Activated T-cell treated with anti-CD3 and anti-CD28 coated beads for 1 hour (primary cell): Measurements from ENCODE around the gene AGTR1.
"Not testable (repeated sequence)": the region's sequence is repeated elsewhere in the genome, so short reads cannot be mapped to it uniquely, and the experiment has no call there.

Source experiments
- DNase-seq: peaks from one replicate; pipeline ENCODE4 v3.0.0-alpha.2; 2020; ENCODE audit warnings: low read depth

The AGTR1 gene

GRCh38 chr3:148718982-148719862 is 21.5 kb downstream of the AGTR1 start:
- no peak for DNase-seq

DNA sequence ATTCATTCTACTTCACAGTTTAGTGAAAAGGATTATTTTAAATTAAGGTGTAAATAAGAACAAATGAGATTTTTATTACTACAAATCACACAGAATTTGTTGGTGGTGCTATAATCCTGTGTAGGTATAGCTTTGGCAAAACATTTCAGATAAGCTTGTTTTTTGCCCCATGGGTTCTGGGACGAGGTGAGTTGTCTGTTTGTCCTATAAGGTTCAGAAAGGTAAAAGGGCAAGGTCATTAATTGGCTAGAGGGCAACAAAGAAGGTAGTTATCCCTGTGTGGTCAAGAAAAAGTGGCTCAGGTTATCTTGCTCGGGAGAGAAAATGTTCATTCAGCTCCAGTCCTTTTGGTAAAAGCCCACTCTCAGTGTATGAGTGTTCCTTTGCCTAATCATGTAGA is 23.2 kb downstream of the AGTR1 start:
- no peak for DNase-seq

DNA sequence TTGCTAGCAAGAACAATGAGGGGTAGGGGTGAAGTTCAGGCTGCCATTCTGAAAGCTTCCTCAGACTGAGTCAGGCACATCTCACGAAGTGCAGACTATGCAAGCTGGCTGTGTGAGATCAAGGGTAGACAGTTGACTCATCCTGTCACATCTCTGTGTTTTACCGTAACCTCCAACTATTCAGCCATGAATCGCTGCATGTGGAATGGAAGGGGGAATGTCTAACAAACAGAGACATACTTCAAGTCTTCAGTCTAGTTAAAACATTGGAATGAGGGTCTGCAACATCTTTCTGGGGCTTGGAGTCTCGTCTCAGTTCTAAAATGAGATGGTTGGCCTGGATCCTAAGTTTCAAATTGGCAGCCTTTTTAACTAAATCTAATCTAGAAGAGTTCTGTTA is 25.9 kb downstream of the AGTR1 start:
- no peak for DNase-seq

- DNase-seq = no peak
Measured at GRCh38 chr3:148727231-148727630, 29.5 kb downstream of the AGTR1 start.

DNA sequence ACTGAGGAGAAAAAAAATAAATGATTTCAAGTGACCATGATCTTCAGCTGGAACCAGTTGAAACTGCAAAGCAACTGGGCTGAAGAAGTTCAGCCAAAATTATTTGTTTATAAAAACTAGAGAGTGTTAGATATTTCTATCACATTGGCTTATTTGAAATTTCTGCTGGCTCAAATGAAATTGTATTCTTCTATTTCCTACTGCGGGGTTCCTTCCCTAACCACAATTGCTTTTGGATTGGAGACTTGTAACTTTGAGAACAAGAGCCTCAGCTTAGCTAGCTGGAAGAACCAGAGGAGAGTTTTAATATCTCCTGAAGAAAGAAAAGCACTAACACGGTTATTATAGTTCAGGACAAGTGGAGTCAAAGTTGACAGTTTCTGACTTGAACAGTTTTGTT is 31.1 kb downstream of the AGTR1 start:
- DNase-seq = no peak

DNA sequence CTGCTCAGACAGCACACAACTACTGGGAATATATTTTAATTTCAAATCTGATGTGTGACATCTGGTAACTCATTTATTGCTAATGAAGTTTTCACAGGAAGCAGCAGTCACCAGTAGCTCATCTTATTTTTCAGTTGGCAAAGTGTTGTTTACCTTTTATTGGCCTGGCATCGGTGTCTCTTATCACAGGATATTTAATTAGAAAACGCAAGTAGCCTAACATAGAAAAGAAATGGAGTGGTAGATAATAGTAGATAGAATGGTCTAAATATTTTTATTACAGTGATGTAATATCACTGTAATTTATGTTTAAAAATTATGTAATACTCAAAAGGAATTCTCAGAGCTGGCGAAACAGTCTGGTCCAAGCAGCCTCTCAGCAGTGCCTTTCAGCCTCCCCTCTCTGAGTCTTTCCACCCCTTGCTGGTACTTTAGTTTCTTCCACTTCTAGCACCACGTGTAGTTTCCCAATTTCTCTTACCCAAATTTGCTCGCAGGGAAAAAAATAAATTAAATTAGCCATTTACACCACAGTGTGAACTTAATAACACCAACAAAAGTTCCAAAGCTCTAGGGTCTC is 31.9 kb downstream of the AGTR1 start:
- no peak for DNase-seq

DNA sequence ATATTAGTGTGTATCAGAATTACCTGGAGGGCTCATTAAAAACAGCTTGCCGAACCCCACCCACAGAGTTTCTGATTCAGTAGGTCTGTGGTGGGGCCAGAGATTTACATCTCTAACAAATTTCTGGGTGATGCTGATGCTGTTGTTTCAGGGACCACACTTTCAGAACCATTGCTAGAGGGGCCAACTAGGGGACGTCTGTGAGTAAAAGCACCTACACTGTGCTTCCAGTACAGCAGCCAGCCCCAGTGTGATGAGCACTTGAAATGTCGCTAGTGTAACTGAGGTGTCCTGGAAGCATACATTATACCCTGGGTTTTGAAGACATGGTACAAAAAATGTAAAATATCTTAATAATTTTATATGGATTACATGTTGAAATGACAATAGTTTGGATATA is 33.0 kb downstream of the AGTR1 start:
- DNase-seq = no peak

DNA sequence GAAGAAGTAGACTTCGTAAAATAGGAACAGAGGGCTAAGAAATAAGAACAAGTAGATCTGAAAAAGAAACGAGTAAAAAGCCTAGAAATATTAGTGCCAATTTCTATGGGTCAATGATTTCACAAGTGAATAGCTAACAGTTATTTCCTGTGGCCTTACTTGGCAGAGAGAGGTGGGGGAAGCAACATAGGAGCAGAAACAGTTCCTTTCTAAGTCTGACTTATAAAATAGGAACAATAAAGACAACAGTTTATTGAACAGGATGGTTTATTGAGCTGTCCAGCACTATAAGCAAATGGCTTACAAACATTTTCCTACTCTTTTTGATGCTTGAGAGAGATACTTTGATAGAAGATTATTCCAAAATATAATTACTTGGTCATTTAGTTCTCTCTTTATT is 37.9 kb downstream of the AGTR1 start:
- no peak for DNase-seq

- no peak for DNase-seq
Measured at GRCh38 chr3:148736086-148736485, 38.4 kb downstream of the AGTR1 start.

DNA sequence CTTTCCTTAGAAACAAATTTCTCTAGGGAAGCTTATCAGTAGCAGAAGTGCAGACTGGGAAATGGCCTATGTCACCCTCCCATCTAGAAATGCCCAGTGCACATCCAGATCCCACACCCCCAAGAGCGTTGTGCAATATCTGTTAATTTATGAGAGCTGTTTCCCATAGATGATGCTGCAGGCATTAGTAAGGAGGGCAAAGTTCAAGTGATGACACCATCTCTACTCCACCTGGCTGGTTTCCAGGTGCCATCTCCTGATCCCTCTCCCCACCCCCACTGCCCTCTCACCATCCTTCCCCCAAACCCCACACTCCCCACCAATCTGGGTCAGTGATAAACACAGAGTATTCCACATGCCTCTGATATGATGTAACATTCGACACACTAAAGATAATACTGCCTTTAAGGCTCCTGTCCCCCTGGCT is 39.4 kb downstream of the AGTR1 start:
- no peak for DNase-seq

GRCh38 chr3:148739720-148740119 is 42.0 kb downstream of the AGTR1 start:
- DNase-seq = no peak

DNA sequence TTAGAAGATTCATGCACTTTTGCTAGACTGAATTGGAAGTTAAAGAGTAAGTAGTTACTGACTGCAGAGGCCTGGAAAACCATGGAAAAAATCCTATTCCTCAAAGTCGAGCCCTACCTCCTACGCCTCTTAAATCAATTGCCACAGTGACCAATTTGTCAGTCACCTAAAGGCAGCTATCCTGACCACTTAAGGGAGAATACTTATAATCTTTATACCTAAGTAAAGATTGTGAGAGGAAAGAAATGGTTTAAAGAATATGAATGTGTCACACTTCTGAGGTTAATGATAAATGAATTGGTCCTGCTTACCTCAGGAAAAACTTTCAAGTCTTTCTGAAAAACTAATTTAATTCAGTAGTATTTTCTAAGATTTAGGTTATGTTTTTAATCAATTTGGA is 42.6 kb downstream of the AGTR1 start:
- DNase-seq = no peak

DNA sequence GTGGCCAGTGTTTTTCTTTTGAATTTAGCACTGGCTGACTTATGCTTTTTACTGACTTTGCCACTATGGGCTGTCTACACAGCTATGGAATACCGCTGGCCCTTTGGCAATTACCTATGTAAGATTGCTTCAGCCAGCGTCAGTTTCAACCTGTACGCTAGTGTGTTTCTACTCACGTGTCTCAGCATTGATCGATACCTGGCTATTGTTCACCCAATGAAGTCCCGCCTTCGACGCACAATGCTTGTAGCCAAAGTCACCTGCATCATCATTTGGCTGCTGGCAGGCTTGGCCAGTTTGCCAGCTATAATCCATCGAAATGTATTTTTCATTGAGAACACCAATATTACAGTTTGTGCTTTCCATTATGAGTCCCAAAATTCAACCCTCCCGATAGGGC is 43.5 kb downstream of the AGTR1 start:
- no peak for DNase-seq

DNA sequence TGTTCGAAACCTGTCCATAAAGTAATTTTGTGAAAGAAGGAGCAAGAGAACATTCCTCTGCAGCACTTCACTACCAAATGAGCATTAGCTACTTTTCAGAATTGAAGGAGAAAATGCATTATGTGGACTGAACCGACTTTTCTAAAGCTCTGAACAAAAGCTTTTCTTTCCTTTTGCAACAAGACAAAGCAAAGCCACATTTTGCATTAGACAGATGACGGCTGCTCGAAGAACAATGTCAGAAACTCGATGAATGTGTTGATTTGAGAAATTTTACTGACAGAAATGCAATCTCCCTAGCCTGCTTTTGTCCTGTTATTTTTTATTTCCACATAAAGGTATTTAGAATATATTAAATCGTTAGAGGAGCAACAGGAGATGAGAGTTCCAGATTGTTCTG is 44.4 kb downstream of the AGTR1 start:
- DNase-seq = no peak

DNA sequence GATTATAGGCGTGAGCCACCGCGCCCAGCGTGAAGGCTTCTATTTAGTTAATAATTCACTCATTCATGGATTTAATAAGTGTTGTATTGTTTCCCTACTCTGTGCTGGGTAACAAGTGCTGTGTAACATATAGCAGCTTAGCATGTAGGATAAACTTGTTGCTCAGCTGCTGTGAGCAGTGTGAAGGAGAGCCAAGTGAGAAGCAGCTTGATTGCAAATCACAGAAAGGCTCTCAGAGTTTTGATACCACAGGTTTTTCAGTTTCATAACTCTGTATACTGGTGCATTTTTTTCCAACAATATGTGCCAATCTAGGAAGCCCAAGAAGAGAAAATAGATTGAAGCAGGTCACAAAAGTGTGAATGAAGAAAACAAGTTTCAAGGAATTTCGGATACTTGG is 48.4 kb downstream of the AGTR1 start:
- no peak for DNase-seq

- DNase-seq = no peak
Measured at GRCh38 chr3:148748283-148748682, 50.6 kb downstream of the AGTR1 start.

- DNase-seq = no peak
Measured at GRCh38 chr3:148750296-148750695, 52.6 kb downstream of the AGTR1 start.

GRCh38 chr3:148751461-148751860 is 53.8 kb downstream of the AGTR1 start:
- no peak for DNase-seq

DNA sequence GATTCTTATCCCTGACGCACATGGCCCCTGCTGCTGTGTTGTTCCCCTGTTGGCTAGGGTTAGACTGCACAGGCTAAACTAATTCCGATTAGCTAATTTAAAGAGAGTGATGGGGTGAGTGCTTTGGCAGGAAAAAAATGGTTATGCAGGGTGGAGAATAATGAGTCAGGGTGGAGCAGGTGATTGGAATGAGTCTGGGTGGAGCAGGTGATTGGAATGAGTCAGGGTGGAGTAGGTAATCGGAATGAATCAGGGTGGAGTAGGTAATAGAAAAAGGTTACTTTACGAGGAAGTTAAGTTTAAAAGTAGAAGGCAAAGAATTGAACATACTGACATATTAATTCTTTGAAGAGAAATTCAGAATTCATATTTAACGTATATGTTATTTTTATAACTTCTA is 55.7 kb downstream of the AGTR1 start:
- not testable (repeated sequence) for DNase-seq

DNA sequence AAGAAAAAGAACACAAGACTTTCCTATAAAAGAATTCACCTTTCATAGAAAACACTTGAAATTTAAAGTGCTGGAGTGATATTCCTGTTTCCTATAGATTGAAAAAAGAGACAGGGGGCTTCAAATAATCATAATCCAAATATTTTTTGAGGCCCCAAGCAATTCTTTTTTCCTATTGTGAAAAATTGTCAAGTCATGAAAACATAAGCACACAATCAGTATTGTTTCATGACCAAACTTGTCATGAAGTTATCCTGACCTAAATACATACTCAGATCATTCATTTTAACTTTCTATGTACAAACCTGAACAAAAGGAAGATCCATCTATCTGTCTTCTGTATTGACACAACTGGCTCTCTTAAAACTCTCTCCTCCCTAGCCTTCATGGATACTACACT is 57.9 kb downstream of the AGTR1 start:
- DNase-seq = no peak

DNA sequence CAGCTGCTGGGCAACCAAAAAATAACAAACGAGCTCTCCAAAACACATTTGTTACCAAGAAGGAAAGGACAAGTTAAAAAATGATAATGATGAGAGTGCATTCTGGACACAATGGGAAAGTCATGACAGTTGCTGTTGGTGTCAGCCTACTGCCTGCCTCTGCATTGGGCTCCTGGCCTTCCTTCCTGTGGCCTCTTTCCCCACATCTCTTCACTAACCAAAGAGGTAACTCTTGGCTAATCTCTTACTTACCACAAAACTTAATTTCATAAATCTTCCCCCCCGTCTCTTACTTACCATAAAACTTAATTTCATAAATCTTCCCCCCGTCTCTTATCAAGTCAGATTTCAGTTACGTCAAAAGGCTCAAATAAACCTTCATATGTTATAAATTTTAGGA is 58.6 kb downstream of the AGTR1 start:
- DNase-seq = no peak

DNA sequence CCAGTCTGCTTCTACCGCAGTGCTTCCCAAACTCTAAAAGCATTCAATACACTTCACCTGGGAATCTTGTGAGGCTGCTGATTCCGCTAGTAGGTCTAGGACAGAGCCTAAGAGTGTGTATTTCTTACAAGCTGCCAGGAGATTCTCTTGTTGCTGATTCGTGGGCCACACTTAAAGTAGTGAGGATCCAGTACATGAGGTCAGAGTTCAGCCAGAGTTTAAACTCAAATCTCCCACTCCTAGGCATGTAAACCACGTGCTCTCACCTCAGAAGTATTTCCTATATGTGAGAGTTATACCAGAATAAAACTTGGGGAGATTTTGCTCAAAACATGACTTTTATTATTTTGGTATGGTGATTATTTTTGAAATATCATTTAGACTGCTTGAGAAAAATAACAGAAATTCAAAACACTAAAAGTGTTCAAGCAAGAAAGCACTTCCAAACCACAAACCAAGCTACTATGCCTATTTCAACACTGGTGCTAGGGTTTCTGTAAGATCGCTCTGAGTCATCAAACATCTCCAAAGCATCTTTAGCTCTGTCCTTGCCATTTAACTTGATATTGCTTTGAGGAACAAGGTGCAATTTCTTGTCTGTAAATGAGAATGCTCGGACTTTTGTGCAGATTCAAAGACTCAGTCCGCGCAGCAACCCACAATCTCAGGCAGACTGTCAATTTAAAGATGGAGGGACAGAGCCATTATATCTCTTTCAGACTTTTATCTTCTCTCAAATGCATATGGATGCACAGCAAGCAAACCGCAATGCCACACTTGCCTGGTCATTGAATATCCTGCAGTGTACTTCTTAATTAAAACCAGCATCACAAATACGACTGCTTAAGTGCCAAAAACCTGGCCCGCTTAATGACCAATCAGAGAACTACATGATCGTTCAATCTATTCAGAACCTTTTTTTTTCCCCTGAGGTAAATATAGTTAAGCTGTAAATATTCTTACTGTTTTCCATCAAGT is 59.8 kb downstream of the AGTR1 start:
- no peak for DNase-seq
